GM12892 (cell line): Measurements from ENCODE around the gene MEF2B.

ENCODE experiments used
- POLR2A ChIP-seq: IDR thresholded peaks from 2 replicates; pipeline ENCODE4 v1.6.1; 2011; ENCODE audit warnings: low read depth, low read length, control low read depth
- POLR2AphosphoS5 ChIP-seq: IDR thresholded peaks from 2 replicates; pipeline ENCODE4 v1.6.1; 2011; ENCODE audit warnings: low read depth, low read length, control low read depth
- TAF1 ChIP-seq: IDR thresholded peaks from 2 replicates; pipeline ENCODE4 v1.6.1; 2011; ENCODE audit warnings: low read depth, mild to moderate bottlenecking, control low read depth, low read length, borderline replicate concordance

DNA sequence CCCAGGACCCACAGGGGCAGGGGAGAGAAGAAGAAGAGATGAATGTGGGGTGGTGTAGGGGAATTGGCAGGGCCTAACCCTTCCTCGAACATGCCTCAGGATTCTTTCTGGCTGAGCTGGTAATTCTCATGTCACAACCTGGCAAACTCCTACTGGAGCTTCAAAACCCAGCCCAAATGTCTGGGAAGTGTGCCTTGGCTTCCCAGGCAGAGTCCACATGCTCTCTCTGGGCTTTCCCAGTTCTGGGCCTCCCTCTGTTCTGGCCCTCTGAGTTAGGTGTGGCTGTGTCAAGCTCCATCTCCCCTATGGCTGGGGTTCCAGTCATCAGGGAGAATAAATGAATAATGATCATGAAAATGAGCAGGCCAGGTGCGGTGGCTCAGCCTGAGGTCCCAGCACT lies 20.6 kb downstream of the MEF2B start:
- TF ChIP-seq POLR2A (no peak), POLR2AphosphoS5 (no peak), TAF1 (no peak)
